ENCODE results near the gene ZMIZ1.

ZMIZ1 gene

GRCh38 chr10:79111846-79112614 lies 43.3 kb downstream of the ZMIZ1 start:
- DNase-seq: no peak
- no peak overlapping the region for H3K4me3 ChIP-seq (ENCODE audit: control insufficient read depth in 1 of 7, extremely low read depth in 1 of 7, insufficient read depth in 4 of 7, low read depth in 2 of 7, low read length in 6 of 7)
- H3K27me3 ChIP-seq (replicated peaks in 2 of 5; ENCODE audit: control insufficient read depth in 4 of 5, insufficient read depth in 5 of 5, low read length in 4 of 5): no peaks in the 10 kb centered on the region
- H3K27ac ChIP-seq (ENCODE audit: insufficient read depth in 1 of 2, low read depth in 1 of 2, low read length in 2 of 2, poor library complexity in 1 of 2, severe bottlenecking in 2 of 2): peak overlapping the region in 1 of 2 experiments; percentile 56
- CTCF ChIA-PET: interaction anchor here (1.0 to 7.3 kb wide), 4 partner anchors 15 to 84 kb away, joined by 3 to 45 read pairs (median 12); no protein-coding TSS in a partner anchor
- peaks cover 0 to 89% (median 76%) of the 10 kb centered on the region in 4 experiments for H3K4me1 ChIP-seq (ENCODE audit: control extremely low read depth in 1 of 4, control insufficient read depth in 4 of 4, insufficient read depth in 4 of 4, low read length in 3 of 4)
- WGBS (ENCODE audit: insufficient coverage): 94% methylated on average over 9 of the region's 12 CpGs
- POLR2A ChIA-PET: no interaction called here
- H3K36me3 ChIP-seq (ENCODE audit: control insufficient read depth in 4 of 4, insufficient read depth in 4 of 4, low read length in 3 of 4): peaks cover 4 to 80% (median 18%) of the 10 kb centered on the region in 4 experiments
- H3K9me3 ChIP-seq (ENCODE audit: control extremely low read depth in 1 of 5, control insufficient read depth in 4 of 5, insufficient read depth in 2 of 5, low read depth in 1 of 5, low read length in 4 of 5): no peaks in the 10 kb centered on the region

- Histone ChIP-seq H3K9me3 (ENCODE audit: control extremely low read depth in 1 of 5, control insufficient read depth in 4 of 5, insufficient read depth in 2 of 5, low read depth in 1 of 5, low read length in 4 of 5) (no peaks in the 10 kb centered on the region), H3K4me1 (ENCODE audit: control extremely low read depth in 1 of 4, control insufficient read depth in 4 of 4, insufficient read depth in 4 of 4, low read length in 3 of 4) (peaks cover 0 to 87% (median 69%) of the 10 kb centered on the region in 4 experiments), H3K36me3 (ENCODE audit: control insufficient read depth in 4 of 4, insufficient read depth in 4 of 4, low read length in 3 of 4) (peaks cover 4 to 85% (median 22%) of the 10 kb centered on the region in 4 experiments), H3K27me3 (replicated peaks in 2 of 5; ENCODE audit: control insufficient read depth in 4 of 5, insufficient read depth in 5 of 5, low read length in 4 of 5) (no peaks in the 10 kb centered on the region), H3K27ac (ENCODE audit: insufficient read depth in 1 of 2, low read depth in 1 of 2, low read length in 2 of 2, poor library complexity in 1 of 2, severe bottlenecking in 2 of 2) (peak overlapping the region in 1 of 2 experiments; percentile 56), H3K4me3 (ENCODE audit: control insufficient read depth in 1 of 7, extremely low read depth in 1 of 7, insufficient read depth in 4 of 7, low read depth in 2 of 7, low read length in 6 of 7) (peak overlapping the region in 1 of 7 experiments; percentile 20)
- ChIA-PET POLR2A (interaction anchor here (1.3 kb wide), 1 partner anchor 82 kb away, joined by 4 read pairs; no protein-coding TSS in a partner anchor), CTCF (interaction anchor here (1.4 to 7.3 kb wide), 5 partner anchors 8 to 83 kb away, joined by 6 to 45 read pairs (median 12); no protein-coding TSS in a partner anchor)
- 77% methylated on average over 11 of the region's 11 CpGs for WGBS (ENCODE audit: insufficient coverage)
- no peak for DNase-seq
Observed at GRCh38 chr10:79112881-79113431, 44.2 kb downstream of the ZMIZ1 start.

DNA sequence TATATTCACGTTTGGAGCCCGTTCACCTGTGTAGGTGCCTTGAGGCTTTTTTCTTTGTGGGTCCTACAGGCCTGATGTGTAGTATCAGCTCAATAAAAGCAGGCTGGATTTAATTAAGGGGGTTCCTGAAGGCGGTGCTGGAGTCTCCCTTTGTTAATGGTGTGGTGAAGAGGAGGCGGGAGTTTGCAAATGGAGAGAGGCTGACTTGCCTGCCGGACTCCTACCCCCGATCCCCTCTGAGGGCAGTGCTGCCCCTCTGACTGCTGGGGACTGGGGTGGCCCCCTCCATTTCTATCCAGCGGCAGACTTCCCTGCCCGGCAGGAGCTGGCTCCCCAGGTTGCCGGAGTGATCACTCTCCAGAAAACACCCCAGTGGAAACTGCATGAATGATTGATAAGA lies 45.1 kb downstream of the ZMIZ1 start:
- Histone ChIP-seq H3K36me3 (ENCODE audit: control insufficient read depth in 4 of 4, insufficient read depth in 4 of 4, low read length in 3 of 4) (peaks cover 4 to 91% (median 27%) of the 10 kb centered on the region in 4 experiments), H3K4me3 (ENCODE audit: control insufficient read depth in 1 of 7, extremely low read depth in 1 of 7, insufficient read depth in 4 of 7, low read depth in 2 of 7, low read length in 6 of 7) (peak overlapping the region in 2 of 7 experiments; percentile 23 to 36), H3K9me3 (ENCODE audit: control extremely low read depth in 1 of 5, control insufficient read depth in 4 of 5, insufficient read depth in 2 of 5, low read depth in 1 of 5, low read length in 4 of 5) (no peaks in the 10 kb centered on the region), H3K4me1 (ENCODE audit: control extremely low read depth in 1 of 4, control insufficient read depth in 4 of 4, insufficient read depth in 4 of 4, low read length in 3 of 4) (peaks cover 0 to 79% (median 65%) of the 10 kb centered on the region in 4 experiments), H3K27ac (ENCODE audit: insufficient read depth in 1 of 2, low read depth in 1 of 2, low read length in 2 of 2, poor library complexity in 1 of 2, severe bottlenecking in 2 of 2) (peak overlapping the region in 1 of 2 experiments; percentile 56), H3K27me3 (replicated peaks in 2 of 5; ENCODE audit: control insufficient read depth in 4 of 5, insufficient read depth in 5 of 5, low read length in 4 of 5) (no peaks in the 10 kb centered on the region)
- DNase-seq: no peak
- WGBS (ENCODE audit: insufficient coverage): no CpG with 5 or more reads among the region's 9 CpGs
- POLR2A ChIA-PET: interaction anchor here (1.0 to 1.3 kb wide), 2 partner anchors 10 to 81 kb away, joined by 3 to 4 read pairs; no protein-coding TSS in a partner anchor
- CTCF ChIA-PET: interaction anchor here (0.8 to 7.3 kb wide), 10 partner anchors 9 to 86 kb away, joined by 3 to 45 read pairs (median 5); no protein-coding TSS in a partner anchor

GRCh38 chr10:79115302-79115701 lies 46.5 kb downstream of the ZMIZ1 start:
- CTCF ChIA-PET: interaction anchor here (0.7 to 7.3 kb wide), 10 partner anchors 8 to 85 kb away, joined by 3 to 45 read pairs (median 4); no protein-coding TSS in a partner anchor
- POLR2A ChIA-PET: no interaction called here
- peaks cover 0 to 74% (median 56%) of the 10 kb centered on the region in 4 experiments for H3K4me1 ChIP-seq (ENCODE audit: control extremely low read depth in 1 of 4, control insufficient read depth in 4 of 4, insufficient read depth in 4 of 4, low read length in 3 of 4)
- no peaks in the 10 kb centered on the region for H3K27me3 ChIP-seq (replicated peaks in 2 of 5; ENCODE audit: control insufficient read depth in 4 of 5, insufficient read depth in 5 of 5, low read length in 4 of 5)
- H3K9me3 ChIP-seq (ENCODE audit: control extremely low read depth in 1 of 5, control insufficient read depth in 4 of 5, insufficient read depth in 2 of 5, low read depth in 1 of 5, low read length in 4 of 5): no peaks in the 10 kb centered on the region
- H3K4me3 ChIP-seq (ENCODE audit: control insufficient read depth in 1 of 7, extremely low read depth in 1 of 7, insufficient read depth in 4 of 7, low read depth in 2 of 7, low read length in 6 of 7): no peak overlapping the region
- WGBS (ENCODE audit: insufficient coverage): 79% methylated on average over 4 of the region's 4 CpGs
- DNase-seq: no peak
- peaks cover 10 to 92% (median 40%) of the 10 kb centered on the region in 4 experiments for H3K36me3 ChIP-seq (ENCODE audit: control insufficient read depth in 4 of 4, insufficient read depth in 4 of 4, low read length in 3 of 4)
- H3K27ac ChIP-seq (ENCODE audit: insufficient read depth in 1 of 2, low read depth in 1 of 2, low read length in 2 of 2, poor library complexity in 1 of 2, severe bottlenecking in 2 of 2): peak overlapping the region in 1 of 2 experiments; percentile 49

DNA sequence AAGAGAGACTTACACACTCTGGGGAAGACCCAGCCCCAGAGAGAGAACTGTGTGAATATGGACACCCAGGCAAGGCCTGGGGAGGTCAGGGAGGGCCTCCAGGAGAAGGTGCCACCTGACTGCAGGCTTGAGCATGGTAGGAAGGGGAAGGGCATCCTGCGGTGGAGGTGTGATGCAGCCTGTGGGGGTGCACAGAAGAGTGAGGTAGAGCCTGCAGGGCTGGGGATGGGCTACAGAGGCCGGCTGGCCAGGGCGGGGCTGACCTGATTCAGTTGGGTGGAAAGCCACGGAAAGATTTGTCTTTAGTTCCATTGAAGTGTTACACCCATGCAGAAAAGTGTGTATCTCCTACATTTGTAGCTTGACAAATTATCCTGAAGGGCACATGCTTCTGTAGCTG lies 47.6 kb downstream of the ZMIZ1 start:
- Histone ChIP-seq H3K36me3 (ENCODE audit: control insufficient read depth in 4 of 4, insufficient read depth in 4 of 4, low read length in 3 of 4) (peaks cover 10 to 92% (median 39%) of the 10 kb centered on the region in 4 experiments), H3K4me1 (ENCODE audit: control extremely low read depth in 1 of 4, control insufficient read depth in 4 of 4, insufficient read depth in 4 of 4, low read length in 3 of 4) (peaks cover 0 to 67% (median 56%) of the 10 kb centered on the region in 4 experiments), H3K9me3 (ENCODE audit: control extremely low read depth in 1 of 5, control insufficient read depth in 4 of 5, insufficient read depth in 2 of 5, low read depth in 1 of 5, low read length in 4 of 5) (no peaks in the 10 kb centered on the region), H3K4me3 (ENCODE audit: control insufficient read depth in 1 of 7, extremely low read depth in 1 of 7, insufficient read depth in 4 of 7, low read depth in 2 of 7, low read length in 6 of 7) (no peak overlapping the region), H3K27me3 (replicated peaks in 2 of 5; ENCODE audit: control insufficient read depth in 4 of 5, insufficient read depth in 5 of 5, low read length in 4 of 5) (no peaks in the 10 kb centered on the region), H3K27ac (ENCODE audit: insufficient read depth in 1 of 2, low read depth in 1 of 2, low read length in 2 of 2, poor library complexity in 1 of 2, severe bottlenecking in 2 of 2) (peak overlapping the region in 1 of 2 experiments; percentile 49)
- no peak for DNase-seq
- 88% methylated on average over 3 of the region's 4 CpGs for WGBS (ENCODE audit: insufficient coverage)
- CTCF ChIA-PET: interaction anchor here (1.0 to 7.3 kb wide), 6 partner anchors 10 to 80 kb away, joined by 3 to 45 read pairs (median 4); no protein-coding TSS in a partner anchor
- POLR2A ChIA-PET: no interaction called here

DNA sequence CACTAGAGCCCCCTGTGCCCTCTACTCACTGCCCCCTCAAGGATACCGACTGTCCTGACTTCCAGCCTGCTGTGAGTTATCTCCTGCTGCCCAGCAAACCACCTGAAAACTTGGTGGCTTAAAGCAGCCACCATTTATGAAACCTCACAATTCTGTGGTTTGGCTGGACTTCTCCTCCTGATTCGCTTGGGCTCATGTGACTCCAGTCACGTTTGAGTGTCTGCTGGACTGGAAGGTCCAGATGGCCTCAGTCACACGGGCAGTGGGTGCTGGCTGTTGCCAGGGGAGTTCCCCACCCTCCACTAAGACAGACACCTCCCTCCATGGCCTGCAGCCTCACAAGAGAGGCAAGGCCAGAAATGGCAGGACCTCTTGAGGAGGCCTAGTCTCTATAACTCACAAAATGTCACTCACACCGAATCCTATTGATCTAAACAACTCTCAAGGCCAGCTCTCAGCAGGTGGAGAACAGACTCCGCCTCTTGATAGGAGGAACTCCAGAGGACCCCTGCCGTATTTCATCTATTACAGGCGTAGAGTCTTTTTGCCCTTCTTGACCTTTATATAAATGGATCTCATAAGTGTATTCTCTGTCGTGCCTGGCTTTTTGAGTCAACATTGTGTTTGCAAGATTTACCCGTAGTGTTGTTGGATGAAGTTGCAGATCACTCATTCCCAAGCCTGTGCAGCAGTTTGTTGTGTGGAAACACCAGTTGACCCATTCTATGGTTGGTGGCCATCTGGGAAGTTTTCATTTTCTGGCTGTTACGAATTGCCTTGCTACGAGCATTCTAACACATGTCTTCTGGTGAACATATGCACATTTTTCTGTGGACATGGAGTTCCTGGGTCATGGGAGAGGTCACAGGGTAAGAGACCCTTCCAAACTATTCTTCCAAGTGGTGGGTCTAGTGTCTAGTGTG lies 48.3 kb downstream of the ZMIZ1 start:
- DNase-seq: no peak
- 71% methylated on average over 7 of the region's 12 CpGs for WGBS (ENCODE audit: insufficient coverage)
- Histone ChIP-seq H3K27me3 (replicated peaks in 2 of 5; ENCODE audit: control insufficient read depth in 4 of 5, insufficient read depth in 5 of 5, low read length in 4 of 5) (no peaks in the 10 kb centered on the region), H3K36me3 (ENCODE audit: control insufficient read depth in 4 of 4, insufficient read depth in 4 of 4, low read length in 3 of 4) (peaks cover 10 to 92% (median 38%) of the 10 kb centered on the region in 4 experiments), H3K4me1 (ENCODE audit: control extremely low read depth in 1 of 4, control insufficient read depth in 4 of 4, insufficient read depth in 4 of 4, low read length in 3 of 4) (peaks cover 0 to 62% (median 52%) of the 10 kb centered on the region in 4 experiments), H3K9me3 (ENCODE audit: control extremely low read depth in 1 of 5, control insufficient read depth in 4 of 5, insufficient read depth in 2 of 5, low read depth in 1 of 5, low read length in 4 of 5) (no peaks in the 10 kb centered on the region), H3K4me3 (ENCODE audit: control insufficient read depth in 1 of 7, extremely low read depth in 1 of 7, insufficient read depth in 4 of 7, low read depth in 2 of 7, low read length in 6 of 7) (no peak overlapping the region), H3K27ac (ENCODE audit: insufficient read depth in 1 of 2, low read depth in 1 of 2, low read length in 2 of 2, poor library complexity in 1 of 2, severe bottlenecking in 2 of 2) (peak overlapping the region; percentile 1 to 49)
- ChIA-PET POLR2A (no interaction called here), CTCF (interaction anchor here (1.0 to 7.3 kb wide), 6 partner anchors 12 to 79 kb away, joined by 3 to 45 read pairs (median 4); no protein-coding TSS in a partner anchor)

All from common myeloid progenitor, CD34-positive (primary cell).